Subcutaneous adipose tissue (tissue), 4 donors: ENCODE measurements around the gene FOXB2. TPM values are rescaled to one million over a fixed set of nuclear protein-coding genes. Genes with fewer than 3 reads are reported as not detected.

Experiments
- CTCF ChIP-seq: fragments of 450-650 bp; IDR thresholded peaks from one replicate; pipeline ENCODE4 v1.5.1; 2016; ENCODE audit warnings: low read depth, mild to moderate bottlenecking, control low read depth, antibody characterized with exemption, moderate library complexity
- total RNA-seq, 4 donors: library from RNA; depleted of rRNA; stranded (reverse); fragments of >200 nt; gene quantifications; one replicate each; pipeline ENCODE4 v1.1.0, GENCODE V29; 2016

The FOXB2 gene
- total RNA-seq, 4 donors from 2014 or later, result not detected

- TF ChIP-seq CTCF, result no peak
Measured at GRCh38 chr9:77011973-77012821, 7.3 kb upstream of the FOXB2 start.

DNA sequence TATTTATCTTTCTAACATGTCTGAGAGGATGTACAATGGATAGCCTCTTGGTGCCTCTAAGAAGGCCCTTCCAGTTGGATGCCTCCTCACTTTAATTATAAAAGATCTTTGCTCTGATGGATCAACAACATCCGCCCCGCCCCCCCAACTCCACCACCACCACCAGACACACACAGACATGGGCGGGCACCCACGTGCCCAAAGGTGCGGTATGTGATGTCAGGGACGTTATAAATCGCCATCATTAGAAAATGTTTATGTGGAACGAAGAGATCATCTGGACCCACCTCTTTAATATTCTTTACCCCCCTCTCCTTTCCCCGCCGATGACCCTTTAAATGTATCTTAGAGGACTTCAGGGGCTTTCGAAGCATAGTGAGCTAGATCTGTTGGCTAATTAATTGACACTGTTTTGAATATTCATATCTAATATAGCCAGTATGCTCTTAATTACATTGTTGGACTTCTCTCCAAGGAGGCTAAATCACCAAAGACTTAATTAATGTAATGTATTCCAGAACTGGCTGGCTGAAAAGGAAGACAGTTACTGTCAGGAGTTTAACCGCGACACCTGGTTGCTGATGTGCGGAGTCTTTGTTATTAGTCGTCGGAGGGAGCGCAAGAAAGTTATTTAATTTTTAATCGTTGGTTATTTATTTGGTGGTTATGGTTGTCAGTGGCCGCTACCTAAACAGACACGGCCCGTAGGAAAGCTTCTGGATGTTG lies 6.1 kb upstream of the FOXB2 start:
- TF ChIP-seq CTCF, result no peak

DNA sequence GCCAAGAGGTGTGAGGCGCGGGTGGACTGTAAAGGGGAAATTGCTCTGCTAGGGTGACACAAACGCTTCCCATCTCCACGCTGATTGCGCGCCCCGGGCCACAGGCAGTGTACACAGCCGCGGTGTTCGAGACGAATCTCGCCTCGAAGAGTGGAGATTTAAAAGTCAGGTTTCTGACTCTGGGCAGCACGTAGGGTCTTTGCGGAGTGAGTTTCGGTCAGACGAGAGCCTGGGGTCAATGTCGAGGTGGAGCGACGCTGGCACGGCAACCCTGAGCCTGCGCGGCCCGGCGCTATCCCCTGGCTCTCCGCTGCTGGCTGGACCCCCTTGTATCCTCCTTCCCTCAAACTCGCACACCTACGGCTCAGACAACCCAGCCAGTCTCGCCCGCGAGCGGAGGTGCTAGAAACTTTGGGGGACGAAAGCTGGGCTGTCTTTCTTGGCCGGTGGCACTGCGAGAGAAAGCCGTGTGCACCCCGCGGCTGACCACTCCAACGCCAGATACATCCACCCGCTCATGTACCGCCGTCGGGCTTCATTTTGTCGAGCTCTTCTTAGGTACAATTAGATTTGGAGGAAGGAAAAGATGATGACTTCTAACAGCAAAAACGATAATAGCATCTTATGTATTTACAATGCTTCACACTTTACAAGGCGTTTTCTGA lies 5.4 kb upstream of the FOXB2 start:
- no peak for TF ChIP-seq CTCF

DNA sequence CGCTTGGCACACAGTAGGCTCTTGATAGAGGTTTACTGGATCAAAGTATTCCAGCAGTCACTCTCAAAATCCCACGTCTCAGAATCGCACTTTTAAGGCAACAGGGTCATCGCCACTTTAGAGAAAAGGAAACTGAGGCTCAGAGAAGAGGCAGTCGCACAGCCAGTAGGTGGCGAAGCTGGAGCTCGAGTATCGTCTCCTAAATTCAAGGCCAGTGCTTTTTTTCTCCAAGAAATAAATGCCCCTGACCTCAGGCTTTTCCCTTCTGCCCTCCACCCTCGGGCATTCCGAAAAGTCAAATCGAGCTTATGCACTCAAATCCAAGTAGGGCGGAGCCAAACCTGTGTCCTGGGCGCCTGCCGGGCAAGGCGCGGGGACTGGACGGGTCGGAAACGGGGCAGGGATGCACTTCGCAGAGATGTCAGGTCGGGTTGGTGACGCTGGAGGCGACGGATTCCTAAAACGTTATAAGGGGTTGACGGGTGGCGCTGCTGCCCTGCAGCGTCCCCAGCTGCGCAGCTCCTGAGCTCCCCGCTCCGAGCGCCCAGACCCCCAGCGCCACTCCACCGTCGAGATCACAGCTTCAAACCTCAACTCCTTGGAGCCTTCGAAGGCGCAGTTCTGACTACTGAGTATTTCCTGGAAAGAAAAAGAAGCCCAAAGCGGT lies 4.7 kb upstream of the FOXB2 start:
- TF ChIP-seq CTCF, result no peak

DNA sequence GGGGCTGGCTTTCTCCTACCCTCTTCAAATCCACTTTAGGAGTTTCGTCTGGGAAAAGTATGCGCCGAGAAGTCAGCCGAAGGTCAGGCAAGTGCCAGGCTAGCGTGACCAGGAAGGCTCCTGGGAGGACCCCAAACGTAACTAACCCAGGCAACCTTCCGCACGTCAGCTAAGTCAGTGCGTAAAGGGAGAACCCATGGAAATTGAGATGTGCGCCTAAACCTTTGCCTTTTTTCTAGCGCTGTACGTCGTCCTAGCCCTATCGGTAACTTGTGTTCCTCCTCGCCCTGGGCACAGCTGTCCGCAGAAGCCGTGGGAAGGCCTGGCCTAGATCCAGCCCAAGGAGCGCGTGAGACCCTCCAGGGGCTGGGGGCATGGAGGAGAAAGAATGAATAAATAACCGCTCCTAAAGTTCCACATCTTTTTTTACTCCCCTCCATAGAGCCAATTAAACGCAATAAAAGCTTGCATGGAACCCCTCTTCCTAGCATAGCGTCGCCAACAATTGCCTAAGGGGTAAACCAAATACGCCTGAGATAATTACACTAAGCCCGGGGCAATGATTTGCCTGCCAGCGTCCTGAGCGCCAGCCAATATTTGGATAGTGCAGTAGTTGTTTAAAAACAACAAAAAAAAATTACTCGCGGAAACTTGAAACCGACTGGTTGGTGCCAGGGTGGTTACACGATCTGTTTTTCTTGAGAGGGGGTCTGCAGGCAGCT lies 4.0 kb upstream of the FOXB2 start:
- no peak for TF ChIP-seq CTCF

GRCh38 chr9:77016121-77016525 lies 3.3 kb upstream of the FOXB2 start:
- no peak for TF ChIP-seq CTCF
